OCI-LY1 (cell line): ENCODE results near the gene FYB1.

Experiments
- CTCF ChIP-seq: fragments of 200-600 bp; sonication (generic), shearing (Covaris generic); IDR thresholded peaks from 2 replicates; pipeline ENCODE4 v1.5.1; 2017; ENCODE audit warnings: mild to moderate bottlenecking, antibody characterized with exemption, low read length, moderate library complexity, mixed read lengths
- EZH2 ChIP-seq: fragments of 200-600 bp; sonication (generic), shearing (Covaris generic); IDR thresholded peaks from 2 replicates; pipeline ENCODE4 v1.8.0; 2017; ENCODE audit warnings: borderline replicate concordance, mixed run types, mild to moderate bottlenecking, antibody characterized with exemption, low read length, moderate library complexity, mixed read lengths

- TF ChIP-seq CTCF (no peak), EZH2 (no peak)
Observed at GRCh38 chr5:39233783-39234182, 14.4 kb upstream of the FYB1 start.
